ENCODE measurements around the gene BTF3L4. TPM values are rescaled to one million over a fixed set of nuclear protein-coding genes. Genes with fewer than 3 reads are reported as not detected.

BTF3L4 gene
- 105 and 113 TPM in 2 replicates for polyA plus RNA-seq

GRCh38 chr1:52056163-52056936 is at the start of gene BTF3L4:
Gene BTF3L4 (plus strand): TSS chr1:52056295. CDS start chr1:52059848, 3,553 bp downstream.

GRCh38 chr1:52033190-52034049 is 22.7 kb upstream of the BTF3L4 start, which contains the start of gene KTI12:
Gene KTI12 (minus strand): TSS chr1:52033810. CDS start chr1:52033761, 49 bp downstream.

GRCh38 chr1:52055066-52055865 is 829 bp upstream of the BTF3L4 start, which contains the start of gene TXNDC12:
Gene TXNDC12 (minus strand): TSS chr1:52055191. CDS start chr1:52055096, 95 bp downstream.

Other genes with a start within 250 kb of the BTF3L4 start
- gene NRDC, start 177.6 kb upstream of the BTF3L4 start, polyA plus RNA-seq, result 108 and 138 TPM in 2 replicates
- gene RAB3B, start 65.6 kb upstream of the BTF3L4 start, polyA plus RNA-seq, result 0.21 and 1.6 TPM in 2 replicates
- 3.0 and 6.4 TPM in 2 replicates for gene KTI12, start 22.5 kb upstream of the BTF3L4 start, polyA plus RNA-seq
- gene TXNDC12, start 1.1 kb upstream of the BTF3L4 start, polyA plus RNA-seq, result 27.2 and 30.1 TPM in 2 replicates
- gene ZFYVE9, start 85.8 kb downstream of the BTF3L4 start, polyA plus RNA-seq, result 13.6 and 32.7 TPM in 2 replicates